ENCODE data around the gene TYW5.

Gene TYW5

GRCh38 chr2:199973703-199974102 is 18.4 kb upstream of the TYW5 start:
- no peak for DNase-seq (ENCODE audit: low spot score)

- DNase-seq (ENCODE audit: low spot score): no peak
Measured at GRCh38 chr2:199972088-199972626, 16.9 kb upstream of the TYW5 start.

- no peak for DNase-seq (ENCODE audit: low spot score)
Measured at GRCh38 chr2:199968126-199968525, 12.8 kb upstream of the TYW5 start.

GRCh38 chr2:199966976-199967375 is 11.7 kb upstream of the TYW5 start:
- no peak for DNase-seq (ENCODE audit: low spot score)

GRCh38 chr2:199966405-199966804 is 11.1 kb upstream of the TYW5 start:
- DNase-seq (ENCODE audit: low spot score): no peak

GRCh38 chr2:199962203-199962602 is 6.9 kb upstream of the TYW5 start:
- DNase-seq (ENCODE audit: low spot score): no peak

- no peak for DNase-seq (ENCODE audit: low spot score)
Measured at GRCh38 chr2:199958014-199958413, 2.7 kb upstream of the TYW5 start.

- DNase-seq (ENCODE audit: low spot score): no peak
Measured at GRCh38 chr2:199956062-199956380, 730 bp upstream of the TYW5 start.

GRCh38 chr2:199955007-199955338 is 318 bp downstream of the TYW5 start:
- no peak for DNase-seq (ENCODE audit: low spot score)

GRCh38 chr2:199951023-199951422 is 4.3 kb downstream of the TYW5 start:
- DNase-seq (ENCODE audit: low spot score): no peak

- DNase-seq (ENCODE audit: low spot score): no peak
Measured at GRCh38 chr2:199950396-199950795, 4.9 kb downstream of the TYW5 start.

GRCh38 chr2:199946836-199947235 is 8.5 kb downstream of the TYW5 start:
- no peak for DNase-seq (ENCODE audit: low spot score)

- DNase-seq (ENCODE audit: low spot score): no peak
Measured at GRCh38 chr2:199946196-199946595, 9.1 kb downstream of the TYW5 start.

GRCh38 chr2:199943373-199943772 is 11.9 kb downstream of the TYW5 start:
- DNase-seq (ENCODE audit: low spot score): no peak

GRCh38 chr2:199940373-199940772 is 14.9 kb downstream of the TYW5 start:
- DNase-seq (ENCODE audit: low spot score): peak; percentile 48

GRCh38 chr2:199936554-199936953 is 18.7 kb downstream of the TYW5 start:
- no peak for DNase-seq (ENCODE audit: low spot score)

GRCh38 chr2:199933466-199933865 is 21.8 kb downstream of the TYW5 start:
- DNase-seq (ENCODE audit: low spot score): no peak

GRCh38 chr2:199932312-199932855 is 22.9 kb downstream of the TYW5 start:
- DNase-seq (ENCODE audit: low spot score): no peak

- DNase-seq (ENCODE audit: low spot score): no peak
Measured at GRCh38 chr2:199929262-199929661, 26.0 kb downstream of the TYW5 start.

GRCh38 chr2:199928626-199929025 is 26.7 kb downstream of the TYW5 start:
- DNase-seq (ENCODE audit: low spot score): no peak

- DNase-seq (ENCODE audit: low spot score): no peak
Measured at GRCh38 chr2:199928226-199928625, 27.1 kb downstream of the TYW5 start.

- no peak for DNase-seq (ENCODE audit: low spot score)
Measured at GRCh38 chr2:199926806-199927205, 28.5 kb downstream of the TYW5 start.

GRCh38 chr2:199923924-199924323 is 31.4 kb downstream of the TYW5 start:
- DNase-seq (ENCODE audit: low spot score): no peak

- DNase-seq (ENCODE audit: low spot score): no peak
Measured at GRCh38 chr2:199922856-199923255, 32.4 kb downstream of the TYW5 start.

GRCh38 chr2:199916980-199917379 is 38.3 kb downstream of the TYW5 start:
- DNase-seq (ENCODE audit: low spot score): no peak

Measured in hematopoietic multipotent progenitor cell treated with erythropoietin and hydrocortisone succinate and interleukin-3 and kit ligand, for 15 days (in vitro differentiated cells).